HG03432 (cell line): ENCODE data around the gene SLC25A38.
"Not testable (repeated sequence)": the region's sequence is repeated elsewhere in the genome, so short reads cannot be mapped to it uniquely, and the experiment has no call there.

Experiments
- ATAC-seq: cut with Tn5 transposase; IDR thresholded peaks from one replicate; pipeline ENCODE4 v1.9.1; 2021; ENCODE audit warnings: mild to moderate bottlenecking, moderate library complexity; ENCODE audit not compliant: unreplicated experiment

SLC25A38 gene, protein sequence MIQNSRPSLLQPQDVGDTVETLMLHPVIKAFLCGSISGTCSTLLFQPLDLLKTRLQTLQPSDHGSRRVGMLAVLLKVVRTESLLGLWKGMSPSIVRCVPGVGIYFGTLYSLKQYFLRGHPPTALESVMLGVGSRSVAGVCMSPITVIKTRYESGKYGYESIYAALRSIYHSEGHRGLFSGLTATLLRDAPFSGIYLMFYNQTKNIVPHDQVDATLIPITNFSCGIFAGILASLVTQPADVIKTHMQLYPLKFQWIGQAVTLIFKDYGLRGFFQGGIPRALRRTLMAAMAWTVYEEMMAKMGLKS

DNA sequence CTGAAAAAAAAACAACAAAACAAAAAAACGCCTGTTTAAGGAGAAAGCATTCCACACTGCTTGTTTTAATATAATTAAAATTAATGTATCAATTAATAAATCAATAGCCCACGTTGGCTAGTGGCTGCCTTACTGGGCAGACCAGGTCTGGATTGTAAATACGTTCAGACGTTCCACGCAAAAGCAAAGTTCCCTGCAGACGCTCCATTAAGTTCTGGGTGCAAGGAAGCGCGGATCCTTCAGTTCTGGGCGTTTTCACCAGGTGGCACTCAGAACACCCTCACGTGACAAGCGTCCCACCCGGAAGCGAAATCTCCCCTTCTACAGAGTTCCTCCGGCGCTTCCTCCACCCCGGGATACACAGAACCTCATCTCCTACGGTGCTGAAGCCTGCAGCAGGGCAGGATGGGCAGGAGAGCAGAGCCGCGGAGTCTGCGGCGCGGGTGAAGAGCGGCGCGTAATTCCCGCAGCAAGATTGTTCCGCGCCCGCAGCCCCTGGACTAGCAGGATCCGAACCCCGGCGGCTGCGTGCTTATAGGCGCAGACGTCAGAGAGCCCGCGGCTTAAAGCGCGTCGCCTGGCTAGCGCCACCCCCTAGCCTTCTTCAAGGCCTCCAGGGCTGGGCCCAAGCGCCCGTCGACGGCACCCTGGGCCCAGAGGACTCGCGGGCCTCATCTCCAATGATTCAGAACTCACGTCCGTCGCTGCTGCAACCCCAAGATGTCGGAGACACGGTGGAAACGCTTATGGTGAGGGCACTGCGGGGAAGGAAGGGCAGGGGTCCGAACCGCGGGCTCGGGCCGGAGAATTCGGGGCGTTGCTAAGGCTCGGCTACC lies at the start of gene SLC25A38:
Gene SLC25A38 (plus strand): TSS at position 326 of the 836 bp plus-strand sequence. CDS start 355 bp downstream, at position 681.
- ATAC-seq: peak; percentile 79

DNA sequence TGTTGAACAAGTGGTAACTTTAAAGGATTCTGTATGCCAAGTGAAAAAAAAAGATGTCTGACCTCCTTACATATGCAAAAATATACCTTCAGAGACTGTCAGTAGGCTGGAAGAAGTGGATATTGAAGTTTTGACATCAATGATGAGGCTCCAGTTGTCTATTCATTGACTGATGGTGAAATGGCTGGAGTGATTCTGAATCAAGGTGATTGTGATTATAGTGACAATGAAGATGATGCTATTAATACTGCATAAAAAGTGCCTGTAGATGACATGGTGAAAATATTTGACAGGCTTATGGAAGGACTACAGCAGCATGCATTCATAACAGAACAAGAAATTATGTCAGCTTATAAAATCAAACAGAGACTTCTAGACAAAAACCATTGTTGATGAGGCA lies 49.6 kb upstream of the SLC25A38 start:
- ATAC-seq: no peak

DNA sequence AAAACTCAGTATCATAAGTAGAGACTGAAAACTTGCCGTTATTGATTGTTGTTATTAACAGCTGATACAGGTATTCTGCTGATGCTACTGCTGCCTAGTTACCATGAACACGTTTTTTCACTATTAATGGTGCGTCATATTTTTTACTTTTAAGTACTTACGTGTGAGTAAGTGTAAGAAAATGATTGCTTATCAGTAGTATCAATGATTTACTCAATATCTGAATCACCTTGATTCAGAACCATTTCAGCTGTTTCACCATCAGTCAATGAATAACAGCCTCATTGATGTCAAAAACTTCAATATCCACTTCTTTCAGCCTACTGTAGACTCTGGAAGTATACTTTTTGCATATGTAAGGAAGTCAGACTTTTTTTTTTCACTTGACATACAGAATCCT lies 49.0 kb upstream of the SLC25A38 start:
- no peak for ATAC-seq

DNA sequence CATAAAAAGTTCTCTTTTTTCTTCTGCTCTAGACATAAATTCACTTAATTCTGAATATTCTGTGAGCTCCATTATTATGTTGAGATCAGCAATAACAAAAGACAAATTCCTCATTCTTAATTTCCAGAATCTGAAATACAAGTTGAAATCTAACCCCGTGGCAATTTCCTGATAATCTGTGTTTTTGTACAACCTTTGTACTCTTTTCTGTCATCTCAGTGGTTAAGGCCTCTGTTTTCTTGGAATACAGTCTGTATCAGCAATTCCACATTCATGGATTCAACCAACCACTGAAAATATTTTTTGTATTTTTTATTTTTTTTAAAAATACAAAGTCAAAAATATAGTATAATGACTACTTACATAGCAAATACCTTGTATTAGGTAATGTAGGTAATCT lies 45.0 kb upstream of the SLC25A38 start:
- ATAC-seq: no peak

DNA sequence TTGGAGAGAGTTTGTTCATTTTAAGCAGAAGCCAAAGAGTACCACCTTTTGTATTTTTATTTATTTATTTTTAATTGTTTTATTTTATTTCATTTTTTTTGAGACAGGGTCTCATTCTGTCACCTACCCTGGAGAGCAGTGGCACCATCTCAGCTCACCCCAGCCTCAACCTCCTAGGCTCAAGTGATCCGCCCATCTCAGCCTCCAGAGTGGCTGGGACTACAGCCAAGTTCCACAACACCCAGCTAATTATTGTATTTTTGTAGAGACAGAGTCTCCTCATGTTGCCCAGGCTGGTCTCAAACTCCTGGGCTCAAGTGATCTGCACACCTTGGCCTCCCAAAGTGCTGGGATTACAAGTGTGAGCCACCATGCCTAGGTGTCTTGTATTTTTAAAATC lies 44.1 kb upstream of the SLC25A38 start:
- ATAC-seq: no peak

DNA sequence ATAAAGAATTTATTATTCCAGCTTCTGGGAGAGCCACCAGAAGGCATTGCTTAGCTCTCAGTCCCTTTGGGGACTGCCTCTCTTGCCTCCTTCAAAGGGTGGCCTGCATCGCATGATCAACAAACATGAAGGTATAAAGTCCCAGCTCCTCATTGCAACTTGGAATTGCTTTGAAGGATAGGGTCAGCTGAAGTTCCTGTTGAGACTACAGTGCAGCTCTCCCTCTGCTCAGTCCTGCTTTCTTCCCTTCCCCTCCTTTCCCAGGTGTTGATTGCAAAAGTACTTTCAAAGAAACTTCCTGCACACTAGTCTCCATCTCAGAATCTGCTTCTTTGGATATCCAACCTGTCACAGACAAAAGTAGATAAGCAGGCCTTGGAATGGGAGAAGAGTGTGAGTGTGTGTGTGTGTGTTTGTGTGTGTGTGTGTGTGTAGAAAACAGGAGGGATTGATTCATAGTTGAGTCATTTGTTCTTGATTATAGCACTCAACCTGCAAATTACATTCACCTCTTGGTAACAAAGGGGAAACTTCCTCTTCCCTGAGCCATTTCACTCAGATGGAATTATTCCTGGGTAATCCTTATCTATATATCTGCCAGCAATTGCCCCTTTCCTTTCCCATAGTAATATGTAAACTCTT lies 40.0 kb upstream of the SLC25A38 start:
- ATAC-seq: no peak

DNA sequence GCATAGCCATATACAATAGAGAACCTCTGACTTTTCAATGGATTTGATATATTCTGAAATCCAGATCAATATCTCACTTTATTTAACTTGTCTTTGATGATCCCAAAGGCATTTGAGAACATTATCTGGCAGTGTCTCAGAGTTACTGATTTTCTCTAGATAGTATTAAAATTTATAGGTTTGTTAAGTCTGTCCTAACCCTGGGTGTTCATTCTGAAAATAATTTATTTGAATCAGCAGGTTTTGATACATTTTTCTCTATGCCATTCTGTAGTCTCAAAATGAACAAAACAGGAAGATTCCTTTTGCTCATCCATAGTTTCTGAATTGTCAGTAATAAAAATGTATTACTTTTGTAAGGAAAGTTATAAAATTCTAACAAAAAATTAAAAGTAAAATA lies 39.4 kb upstream of the SLC25A38 start:
- ATAC-seq: no peak

DNA sequence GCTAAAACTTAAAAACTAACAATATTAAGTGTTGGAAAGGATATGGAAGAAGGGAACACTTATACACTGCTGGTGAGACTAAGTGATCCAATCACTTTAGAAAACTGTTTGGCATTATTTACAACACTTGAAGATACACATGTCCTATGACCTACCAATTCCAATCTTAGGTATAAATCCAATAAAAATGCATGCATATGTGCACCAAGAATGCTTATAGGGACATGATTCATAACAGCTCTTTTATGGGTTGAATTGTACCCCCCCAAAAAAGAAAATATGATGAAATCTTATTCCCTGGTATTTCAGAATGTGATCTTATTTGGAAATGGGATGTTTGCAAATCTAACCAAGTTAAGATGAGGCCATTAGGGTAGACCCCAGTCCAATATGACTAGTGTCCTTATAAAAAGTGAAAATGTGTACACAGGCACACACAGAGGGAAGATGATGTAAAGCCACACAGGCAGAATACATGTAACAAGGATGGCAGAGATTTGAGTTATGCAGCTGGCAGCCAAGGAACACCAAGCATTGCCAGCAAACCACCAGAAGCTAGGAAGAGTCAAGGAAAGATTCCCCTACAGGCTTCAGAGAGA lies 38.3 kb upstream of the SLC25A38 start:
- no peak for ATAC-seq

DNA sequence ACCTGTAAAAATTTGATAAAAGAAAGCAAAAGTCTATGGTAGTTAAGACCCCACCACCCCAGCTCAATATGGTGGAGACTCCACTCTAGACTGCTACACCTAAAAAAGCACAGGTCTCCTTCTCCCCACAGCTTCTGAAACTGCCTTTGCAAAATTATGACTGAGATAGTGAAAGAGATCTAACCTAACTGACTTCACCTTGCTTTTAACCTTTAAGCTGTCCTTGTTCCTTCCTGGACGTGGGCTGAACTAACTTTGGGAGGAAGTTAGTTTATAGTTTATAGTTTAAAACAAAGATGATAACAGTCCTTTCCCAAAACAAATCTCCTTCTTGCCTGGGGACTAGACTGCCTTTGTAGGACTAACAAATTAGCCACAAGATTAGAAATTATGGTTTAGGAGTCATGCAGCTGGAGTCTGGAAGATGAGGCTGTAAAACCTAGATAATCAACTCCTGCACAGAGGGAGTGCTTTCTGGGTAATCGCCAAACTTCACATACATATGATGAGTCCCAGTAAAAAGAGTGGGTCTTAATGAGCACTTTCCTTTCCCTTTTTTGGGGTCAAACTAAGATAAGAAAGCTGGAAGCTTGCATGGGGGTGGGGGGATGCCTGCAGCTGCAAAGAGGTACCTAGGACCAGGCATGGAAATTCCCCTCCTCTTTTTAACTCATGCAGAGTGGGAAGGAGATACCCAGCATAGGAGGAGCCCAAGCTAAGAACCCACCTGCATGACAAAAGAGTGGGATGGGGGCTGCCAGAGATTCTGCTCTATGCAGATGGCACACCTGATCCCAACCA lies 36.2 kb upstream of the SLC25A38 start:
- ATAC-seq: peak; percentile 86

DNA sequence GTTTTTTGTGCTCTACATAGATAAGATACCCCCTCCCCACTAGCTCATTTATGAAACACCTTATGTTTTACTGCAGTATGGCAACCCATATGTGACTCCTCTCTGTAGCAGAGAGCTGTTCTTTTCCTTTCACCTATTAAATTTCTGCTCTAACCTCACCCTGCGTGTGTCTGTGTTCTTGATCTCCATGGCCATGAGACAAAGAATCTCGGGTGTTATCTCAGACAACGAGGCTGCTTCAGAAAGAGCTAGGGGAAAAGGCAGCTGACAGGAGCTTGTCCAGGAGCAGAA lies 35.6 kb upstream of the SLC25A38 start:
- ATAC-seq: peak; percentile 12

DNA sequence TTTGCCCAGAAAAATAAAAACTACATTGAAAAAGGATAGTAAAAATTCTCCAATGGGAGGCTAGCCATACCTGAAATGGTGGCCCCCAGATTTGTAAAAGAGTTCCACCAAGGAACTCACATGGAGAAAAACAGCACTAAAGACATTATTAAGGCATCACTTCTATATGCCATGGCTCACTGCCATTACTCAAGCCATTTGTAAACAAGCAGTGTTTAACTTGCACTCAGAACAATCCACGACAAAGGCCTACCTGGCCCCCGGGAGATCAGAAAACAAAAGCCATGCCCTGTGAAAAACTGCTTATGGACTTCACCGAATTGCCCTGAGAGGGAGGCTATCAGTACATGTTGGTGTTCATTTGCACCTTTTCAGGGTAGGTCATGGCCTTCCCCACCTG lies 34.1 kb upstream of the SLC25A38 start:
- ATAC-seq: no peak

DNA sequence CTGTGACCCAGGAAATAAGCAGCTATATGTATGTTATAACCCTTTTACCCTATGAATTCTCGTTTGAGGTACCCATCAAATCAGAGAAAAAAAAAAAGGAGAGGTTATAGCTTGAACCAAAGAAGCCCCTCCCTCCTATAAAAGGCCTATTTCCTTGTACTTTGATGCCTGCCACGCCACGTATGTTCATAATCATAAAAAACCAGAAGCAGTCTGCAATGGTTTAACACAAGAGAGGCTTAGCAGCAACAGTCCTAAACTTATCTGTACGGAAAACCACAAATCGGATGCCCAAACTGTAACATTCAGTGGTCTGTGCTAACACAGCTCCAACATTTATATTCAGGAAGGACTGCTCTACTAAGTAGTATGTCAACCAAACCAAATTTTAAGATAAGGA lies 32.5 kb upstream of the SLC25A38 start:
- no peak for ATAC-seq

DNA sequence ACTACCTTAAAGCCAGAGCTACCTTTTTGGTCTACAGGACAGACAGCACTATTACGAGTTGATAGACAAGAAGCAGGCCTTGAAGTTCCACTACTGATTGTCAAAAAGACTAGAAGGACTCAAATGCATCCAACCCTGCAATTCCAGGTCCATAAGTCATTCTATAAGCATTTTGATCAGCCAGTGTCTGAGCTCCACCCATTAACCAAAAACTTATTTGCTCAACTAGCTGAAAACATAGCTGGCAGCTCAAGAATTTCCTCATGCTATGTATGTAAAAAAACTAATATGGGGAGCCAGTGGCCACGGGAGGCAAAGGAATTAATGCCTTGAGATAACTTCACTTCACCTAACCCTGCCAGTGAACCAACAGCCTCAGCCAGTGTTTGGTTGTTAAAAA lies 32.0 kb upstream of the SLC25A38 start:
- not testable (repeated sequence) for ATAC-seq

DNA sequence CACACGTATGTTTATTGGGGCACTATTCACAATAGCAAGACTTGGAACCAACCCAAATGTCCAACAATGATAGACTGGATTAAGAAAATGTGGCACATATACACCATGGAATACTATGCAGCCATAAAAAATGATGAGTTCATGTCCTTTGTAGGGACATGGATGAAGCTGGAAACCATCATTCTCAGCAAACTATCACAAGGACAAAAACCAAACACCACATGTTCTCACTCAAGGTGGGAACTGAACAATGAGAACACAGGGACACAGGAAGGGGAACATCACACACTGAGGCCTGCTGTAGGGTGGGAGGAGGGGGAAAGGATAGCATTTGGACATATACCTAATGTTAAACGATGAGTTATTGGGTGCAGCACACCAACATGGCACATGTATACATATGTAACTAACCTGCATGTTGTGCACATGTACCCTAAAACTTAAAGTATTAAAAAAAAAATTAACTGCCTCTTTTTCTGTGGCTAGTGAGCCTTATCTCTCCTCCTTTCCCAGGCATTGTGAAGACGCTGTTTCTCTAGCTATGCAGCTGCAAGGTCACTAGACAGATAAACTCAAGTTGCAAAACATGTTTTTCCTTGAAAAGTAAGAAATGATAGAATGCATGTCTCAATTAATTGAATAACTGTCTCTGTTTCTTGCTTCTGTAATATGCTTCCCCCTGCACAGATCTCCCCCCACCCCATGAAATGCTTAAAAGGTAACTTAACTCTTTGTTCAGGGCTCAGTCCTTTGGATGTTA lies 29.8 kb upstream of the SLC25A38 start:
- ATAC-seq: not testable (repeated sequence)

DNA sequence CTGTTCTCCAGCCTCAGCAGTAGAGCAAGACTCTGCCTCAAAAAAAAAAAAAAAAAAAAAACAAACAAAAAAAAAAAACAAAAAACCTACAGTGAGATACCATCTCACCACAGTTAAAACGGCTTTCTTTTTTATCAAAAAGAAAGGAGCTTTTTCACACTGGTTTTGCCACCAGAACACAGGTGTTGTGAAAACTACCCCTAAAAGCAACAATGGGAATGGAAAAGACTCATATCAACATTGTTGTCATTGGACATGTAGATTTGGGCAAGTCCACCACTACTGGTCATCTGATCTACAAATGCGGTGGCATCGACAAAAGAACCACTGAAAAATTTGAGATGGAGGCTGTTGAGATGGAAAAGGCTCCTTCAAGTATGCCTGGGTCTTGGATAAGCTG lies 24.8 kb upstream of the SLC25A38 start:
- no peak for ATAC-seq

DNA sequence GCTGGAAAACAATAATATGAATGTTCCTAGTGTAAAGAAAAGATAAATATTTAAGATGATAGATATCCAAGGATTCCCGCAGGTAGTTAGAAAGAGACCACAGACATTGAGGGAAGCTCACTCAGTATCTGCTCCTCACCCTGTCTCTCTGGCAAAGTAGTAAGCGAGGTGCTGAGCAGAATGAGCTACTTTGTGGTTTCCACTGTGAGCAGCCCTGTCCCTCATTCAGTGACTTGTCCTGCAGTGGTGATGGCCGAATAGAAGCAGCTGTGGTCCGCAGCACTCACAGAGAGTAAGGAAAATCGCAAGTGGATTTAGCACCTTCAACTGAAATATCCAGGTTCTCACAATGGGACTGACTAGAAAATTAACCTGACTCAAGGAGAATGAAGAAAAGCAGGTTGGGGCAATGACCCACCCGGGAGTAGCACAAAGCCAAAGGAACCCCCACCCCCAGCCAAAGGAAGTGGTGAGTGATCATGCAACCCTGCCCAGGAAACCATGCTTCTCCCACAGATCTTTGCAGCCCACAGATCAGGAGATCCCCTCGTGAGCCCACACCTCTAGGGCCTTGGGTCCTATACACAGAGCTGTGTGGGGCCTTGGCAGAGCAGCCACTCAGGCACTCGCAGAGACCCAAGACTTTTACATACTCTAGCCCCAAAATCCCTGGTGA lies 21.8 kb upstream of the SLC25A38 start:
- ATAC-seq: peak; percentile 66

DNA sequence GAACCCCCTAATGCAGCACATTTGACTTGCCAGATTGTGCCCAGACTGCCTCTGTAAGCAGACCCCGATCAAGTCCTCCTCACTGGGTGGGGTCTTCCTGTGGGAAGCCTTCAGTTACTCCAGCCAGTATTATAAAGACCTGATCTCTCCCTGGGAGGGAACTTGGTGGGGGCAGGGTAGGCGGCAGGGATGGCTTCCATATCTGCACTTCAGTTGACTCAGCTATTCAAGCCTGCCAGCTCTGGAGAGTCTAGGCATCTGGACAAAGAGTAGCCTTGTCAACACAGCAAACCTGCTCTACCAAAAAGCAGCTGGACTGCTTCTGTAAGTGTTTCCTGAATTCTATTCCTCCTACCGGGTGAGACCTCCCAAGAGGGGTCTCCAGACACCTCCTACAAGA lies 21.0 kb upstream of the SLC25A38 start:
- no peak for ATAC-seq

DNA sequence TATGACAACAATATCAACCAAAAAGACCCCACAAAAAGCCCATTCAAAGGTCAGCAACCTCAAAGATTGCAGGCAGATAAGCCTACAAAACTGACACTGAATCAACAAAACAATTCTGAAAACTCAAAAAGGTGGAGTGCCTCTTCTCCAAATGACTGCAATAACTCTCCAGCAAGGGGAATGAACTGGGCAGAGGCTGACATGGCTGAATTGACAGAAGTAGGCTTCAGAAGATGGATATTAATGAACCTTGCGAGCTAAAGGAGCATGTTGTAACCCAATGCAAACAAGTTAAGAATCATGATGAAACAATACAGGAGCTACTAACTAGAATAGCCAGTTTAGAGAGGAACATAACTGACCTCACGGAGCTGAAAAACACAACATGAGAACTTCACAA lies 20.4 kb upstream of the SLC25A38 start:
- ATAC-seq: no peak

DNA sequence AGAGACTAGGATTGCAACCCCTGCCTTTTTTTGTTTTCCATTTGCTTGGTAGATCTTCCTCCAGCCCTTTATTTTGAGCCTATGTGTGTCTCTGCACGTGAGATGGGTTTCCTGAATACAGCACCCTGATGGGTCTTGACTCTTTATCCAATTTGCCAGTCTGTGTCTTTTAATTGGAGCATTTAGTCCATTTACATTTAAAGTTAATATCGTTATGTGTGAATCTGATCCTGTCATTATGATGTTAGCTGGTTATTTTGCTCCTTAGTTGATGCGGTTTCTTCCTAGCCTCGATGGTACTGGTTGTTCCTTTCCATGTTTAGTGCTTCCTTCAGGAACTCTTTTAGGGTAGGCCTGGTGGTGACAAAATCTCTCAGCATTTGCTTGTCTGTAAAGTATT lies 12.7 kb upstream of the SLC25A38 start:
- not testable (repeated sequence) for ATAC-seq

DNA sequence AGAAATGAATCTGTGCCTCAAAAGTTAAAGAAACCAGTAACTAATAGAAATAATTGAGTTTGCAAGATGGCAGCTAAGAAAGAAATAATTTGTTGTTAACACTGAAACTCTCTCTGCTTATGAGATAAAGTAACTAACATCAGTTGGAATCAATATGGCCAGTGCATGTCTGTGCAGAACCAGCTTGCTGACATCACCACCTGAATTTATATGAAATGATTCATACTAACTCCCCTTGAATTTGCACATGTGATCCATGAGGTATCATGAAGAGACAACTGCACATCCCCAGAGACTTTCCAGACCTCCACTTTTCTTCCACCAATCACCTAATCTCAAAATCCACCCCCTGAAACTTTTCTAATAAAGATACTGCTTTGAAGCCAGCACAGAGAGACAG lies 10.3 kb upstream of the SLC25A38 start:
- ATAC-seq: no peak
